Small intestine (tissue), 4 donors: ENCODE data around the gene DGKZ. TPM values are rescaled to one million over a fixed set of nuclear protein-coding genes. Genes with fewer than 3 reads are reported as not detected.

Experiments
- polyA plus RNA-seq, 4 donors: library from polyadenylated mRNA; stranded (reverse) in 3 of 4; unstranded in 1 of 4; fragments of 200-250 nt in 3 of 4; fragments of 120-200 nt in 1 of 4; gene quantifications; one replicate each; pipeline versions ENCODE4 v1.2.1 to v1.2.3, GENCODE V29; 2013
- donor health status: healthy with polysubstance abuse.
- donor health status: Bipolar disorder and iron deficiency.
- donor health status: healthy.

DGKZ gene
- polyA plus RNA-seq, 4 donors: 41.0 to 122 (median 103) TPM

Other genes with a start within 250 kb of the DGKZ start
- gene PHF21A, start 226.0 kb upstream of the DGKZ start, polyA plus RNA-seq: 10 to 100 TPM in 2 of 4 donors, 1 to 10 TPM in 2; 4.9 to 22.6 (median 7.7) TPM
- 10 to 100 TPM; 14.3 to 55.1 (median 26.3) TPM for gene CREB3L1, start 69.8 kb upstream of the DGKZ start, polyA plus RNA-seq
- gene MDK, start 34.2 kb downstream of the DGKZ start, polyA plus RNA-seq: 100 to 1,000 TPM; 179 to 356 (median 226) TPM
- gene CHRM4, start 44.3 kb downstream of the DGKZ start, polyA plus RNA-seq: 1 to 10 TPM in 3 of 4 donors, not detected in 1; 3.1 to 7.8 (median 5.8) TPM
- gene AMBRA1, start 246.6 kb downstream of the DGKZ start, polyA plus RNA-seq: 10 to 100 TPM in 2 of 4 donors, 1 to 10 TPM in 2; 7.8 to 22.2 (median 12.6) TPM